OCI-LY7 (cell line): ENCODE data around the gene ADD1. TPM values are rescaled to one million over a fixed set of nuclear protein-coding genes. Genes with fewer than 3 reads are reported as not detected.

Source experiments
- BruUV-seq: library from RNA; stranded (reverse); fragments of 400-500 nt; replicated peaks from 2 replicates; lab custom pipeline; 2021; lab: Mats Ljungman, UMichigan
- CTCF ChIA-PET: fragments of 300-600 bp; sonication (Branson Sonifier 250); formaldehyde crosslinking; loops from one replicate; lab custom pipeline; 2022; ENCODE audit warnings: antibody characterized with exemption; ENCODE audit not compliant: unreplicated experiment; lab: Charles Lee
- POLR2A ChIA-PET: fragments of 300-600 bp; sonication (Branson Sonifier 250); formaldehyde crosslinking; loops from one replicate; lab custom pipeline; 2022; ENCODE audit warnings: antibody characterized with exemption; lab: Charles Lee
- DNase-seq: peaks from one replicate; pipeline ENCODE4 v3.0.0-alpha.2; 2015; ENCODE audit warnings: low spot score
- H2AFZ ChIP-seq: fragments of 200-600 bp; sonication (generic), shearing (Covaris generic); 2 replicates; pipeline ENCODE4 v1.6.1; 2014; ENCODE audit warnings: mild to moderate bottlenecking, antibody characterized with exemption, low read length, moderate library complexity
- H3K27ac ChIP-seq: fragments of 200-600 bp; sonication (generic); 2 replicates; pipeline ENCODE4 v1.5.1; 2014; ENCODE audit warnings: mixed run types, low read depth, mild to moderate bottlenecking, moderate library complexity, low read length, inconsistent platforms; ENCODE audit not compliant: poor library complexity, severe bottlenecking
- H3K36me3 ChIP-seq: fragments of 200-600 bp; sonication (generic); 2 replicates; pipeline ENCODE4 v1.6.1; 2014; ENCODE audit warnings: mild to moderate bottlenecking, antibody characterized with exemption, low read length, moderate library complexity, mixed read lengths; ENCODE audit not compliant: insufficient read depth
- H3K4me1 ChIP-seq: fragments of 200-600 bp; sonication (generic); 2 replicates; pipeline ENCODE4 v1.5.1; 2014; ENCODE audit warnings: mild to moderate bottlenecking, low read length; ENCODE audit not compliant: insufficient read depth, poor library complexity, severe bottlenecking
- H3K4me2 ChIP-seq: fragments of 200-600 bp; sonication (generic); 2 replicates; pipeline ENCODE4 v1.6.1; 2014; ENCODE audit warnings: mild to moderate bottlenecking, low read length
- H3K4me3 ChIP-seq: fragments of 200-600 bp; sonication (generic); 2 replicates; pipeline ENCODE4 v1.5.1; 2014; ENCODE audit warnings: mild to moderate bottlenecking, low read depth, low read length; ENCODE audit not compliant: poor library complexity, severe bottlenecking
- H3K79me2 ChIP-seq: fragments of 200-600 bp; sonication (generic); 2 replicates; pipeline ENCODE4 v1.6.1; 2016; ENCODE audit warnings: low read depth, mild to moderate bottlenecking, low read length, moderate library complexity, mixed read lengths; ENCODE audit not compliant: insufficient read depth
- H3K9me2 ChIP-seq: fragments of 200-600 bp; sonication (generic); 2 replicates; pipeline ENCODE4 v1.6.1; 2016; ENCODE audit warnings: mild to moderate bottlenecking, low read length, mixed read lengths; ENCODE audit not compliant: insufficient read depth
- H3K9me3 ChIP-seq: fragments of 200-600 bp; sonication (generic); 2 replicates; pipeline ENCODE4 v1.6.1; 2014; ENCODE audit warnings: mild to moderate bottlenecking, mixed run types, low read length, mixed read lengths
- H4K20me1 ChIP-seq: fragments of 200-600 bp; sonication (generic); 2 replicates; pipeline ENCODE4 v1.6.1; 2014; ENCODE audit warnings: mild to moderate bottlenecking, antibody characterized with exemption, low read length, moderate library complexity, mixed read lengths; ENCODE audit not compliant: insufficient read depth
- EZH2phosphoT487 ChIP-seq: fragments of 200-600 bp; sonication (generic); IDR thresholded peaks from 2 replicates; pipeline ENCODE4 v1.6.1; 2018; ENCODE audit warnings: low read depth, borderline replicate concordance, mild to moderate bottlenecking, mixed run types, antibody characterized with exemption, low read length, moderate library complexity, mixed read lengths
- intact Hi-C: fragments of 100-400 bp; cut with micrococcal nuclease; formaldehyde crosslinking; loops from one replicate; pipeline ENCODE4 v1.10.0; 2022; ENCODE audit not compliant: unreplicated experiment
- total RNA-seq, 2 experiments: library from RNA; depleted of rRNA in 1 of 2; stranded (reverse); fragments of >200 nt in 1 of 2; shearing (Covaris generic) in 1 of 2; gene quantifications; 2 replicates each; pipeline ENCODE4 v1.2.3, GENCODE V29; 2014 to 2022
- TF ChIP-seq, protein P1 (sequence below): fragments of 200-600 bp; sonication (generic); conservative IDR thresholded peaks from 2 replicates; pipeline ENCODE4 v1.5.1; 2014; ENCODE audit warnings: mild to moderate bottlenecking, antibody characterized with exemption, low read length, moderate library complexity, mixed read lengths

Gene ADD1
- total RNA-seq, 2 experiments from 2014 or later: 85.3 to 108 TPM

- Histone ChIP-seq H3K9me2 (no peaks in the 10 kb centered on the region), H3K27ac (no peak overlapping the region), H3K4me2 (no peak overlapping the region), H3K9me3 (no peaks in the 10 kb centered on the region), H3K36me3 (no peaks in the 10 kb centered on the region), H3K4me1 (peaks cover 40% of the 10 kb centered on the region), H2AFZ (no peak overlapping the region), H3K79me2 (no peaks in the 10 kb centered on the region), H3K4me3 (no peak overlapping the region), H4K20me1 (no peaks in the 10 kb centered on the region)
- ChIA-PET POLR2A (interaction anchor here (0.6 kb wide), 1 partner anchor 26 kb away, joined by 3 read pairs; no protein-coding TSS in a partner anchor), CTCF (no interaction called here)
- intact Hi-C loops: no loop called here
- no peak for DNase-seq
- TF ChIP-seq EZH2phosphoT487: no peak
- TF ChIP-seq, protein P1, sequence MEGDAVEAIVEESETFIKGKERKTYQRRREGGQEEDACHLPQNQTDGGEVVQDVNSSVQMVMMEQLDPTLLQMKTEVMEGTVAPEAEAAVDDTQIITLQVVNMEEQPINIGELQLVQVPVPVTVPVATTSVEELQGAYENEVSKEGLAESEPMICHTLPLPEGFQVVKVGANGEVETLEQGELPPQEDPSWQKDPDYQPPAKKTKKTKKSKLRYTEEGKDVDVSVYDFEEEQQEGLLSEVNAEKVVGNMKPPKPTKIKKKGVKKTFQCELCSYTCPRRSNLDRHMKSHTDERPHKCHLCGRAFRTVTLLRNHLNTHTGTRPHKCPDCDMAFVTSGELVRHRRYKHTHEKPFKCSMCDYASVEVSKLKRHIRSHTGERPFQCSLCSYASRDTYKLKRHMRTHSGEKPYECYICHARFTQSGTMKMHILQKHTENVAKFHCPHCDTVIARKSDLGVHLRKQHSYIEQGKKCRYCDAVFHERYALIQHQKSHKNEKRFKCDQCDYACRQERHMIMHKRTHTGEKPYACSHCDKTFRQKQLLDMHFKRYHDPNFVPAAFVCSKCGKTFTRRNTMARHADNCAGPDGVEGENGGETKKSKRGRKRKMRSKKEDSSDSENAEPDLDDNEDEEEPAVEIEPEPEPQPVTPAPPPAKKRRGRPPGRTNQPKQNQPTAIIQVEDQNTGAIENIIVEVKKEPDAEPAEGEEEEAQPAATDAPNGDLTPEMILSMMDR: no peak
- BruUV-seq: no TSS peak
These were observed 33.9 kb upstream of the ADD1 start for GRCh38 chr4:2809610-2810180.

DNA sequence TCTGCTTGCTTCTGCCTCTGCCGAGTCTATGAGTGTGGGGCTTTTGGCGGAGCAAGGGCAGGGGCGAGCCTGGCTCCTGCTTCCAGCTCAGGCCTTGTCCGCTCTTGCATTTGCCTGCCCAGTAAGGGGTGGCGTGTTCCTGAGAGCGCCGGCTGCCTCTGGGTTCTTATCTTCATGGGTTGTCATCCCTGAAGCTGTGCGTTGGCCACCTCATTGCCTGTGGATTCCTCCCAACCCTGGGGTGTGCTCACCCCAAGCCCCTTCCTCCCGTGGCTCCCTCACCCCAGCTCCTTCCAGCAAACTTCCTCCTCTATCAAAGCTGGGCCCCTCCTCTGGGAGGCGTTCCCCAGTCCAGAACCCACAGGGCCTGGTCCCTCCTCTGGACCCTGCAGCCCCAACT, 33.3 kb upstream of the ADD1 start:
- ChIA-PET POLR2A (no interaction called here), CTCF (no interaction called here)
- no peaks in the 10 kb centered on the region for H3K9me2 ChIP-seq
- BruUV-seq: no TSS peak
- TF ChIP-seq EZH2phosphoT487: no peak
- TF ChIP-seq, protein P1: no peak
- no peaks in the 10 kb centered on the region for H3K36me3 ChIP-seq
- intact Hi-C loops: no loop called here
- no peak overlapping the region for H3K4me3 ChIP-seq
- H3K27ac ChIP-seq: no peak overlapping the region
- H2AFZ ChIP-seq: no peak overlapping the region
- no peaks in the 10 kb centered on the region for H3K9me3 ChIP-seq
- DNase-seq: no peak
- H3K79me2 ChIP-seq: no peaks in the 10 kb centered on the region
- H4K20me1 ChIP-seq: no peaks in the 10 kb centered on the region
- H3K4me1 ChIP-seq: peaks cover 40% of the 10 kb centered on the region
- no peak overlapping the region for H3K4me2 ChIP-seq
